K562 (cell line): ENCODE measurements around the gene KAZN. TPM values are rescaled to one million over a fixed set of nuclear protein-coding genes. Genes with fewer than 3 reads are reported as not detected.
A peak's percentile ranks its signal among the peaks of the same experiment; 100 is the strongest.

Source experiments
- ATAC-seq: fragments of 200-7000 bp; cut with Tn5 transposase; 3 replicates; pipeline ENCODE4 v1.9.1; 2020; ENCODE audit warnings: moderate library complexity
- BruUV-seq: library from RNA; stranded (reverse); fragments of 400-500 nt; replicated peaks from 2 replicates; lab custom pipeline; 2021; lab: Mats Ljungman, UMichigan
- CTCF ChIA-PET: fragments of 300-600 bp; formaldehyde crosslinking; extraction: SDS; loops from one replicate; lab custom pipeline; 2021; ENCODE audit warnings: low intra/inter-chr PET ratio; lab: Yijun Ruan, JAX
- POLR2A ChIA-PET: fragments of 300-600, 350-650 bp; sonication (Branson Sonifier 250); formaldehyde crosslinking; extraction: SDS; loops from one replicate; lab custom pipeline; 2021; ENCODE audit warnings: antibody characterized with exemption, inconsistent platforms; lab: Yijun Ruan, JAX
- DNase-seq, 4 experiments: peaks; one replicate each; pipeline versions ENCODE4 v3.0.0 to v3.0.0-alpha.2; 2011 to 2018; ENCODE audit warnings: low spot score in 3 of 4, mixed read lengths in 3 of 4; ENCODE audit errors: extremely low read depth in 1 of 4
- FAIRE-seq: peaks from 2 replicates; lab custom pipeline; 2011; peaks lifted over from hg19 to GRCh38; lab: Jason Lieb, UNC
- H2AFZ ChIP-seq: 2 replicates; pipeline ENCODE4 v1.6.0; 2011; ENCODE audit warnings: low read depth, low read length, control low read depth, inconsistent platforms
- H3K27ac ChIP-seq: fragments of 200-600 bp; 3 replicates; pipeline ENCODE4 v1.8.0; 2011; ENCODE audit warnings: low read depth, mild to moderate bottlenecking, control low read depth, inconsistent platforms, low read length, moderate library complexity, mixed read lengths; ENCODE audit errors: extremely low read depth
- H3K27me3 ChIP-seq, 2 experiments: fragments of 300-600 bp in 1 of 2; 2 replicates in 1 of 2; 3 replicates in 1 of 2; pipeline versions ENCODE4 v1.6.0 to v1.8.0; 2011; ENCODE audit warnings: inconsistent platforms in 2 of 2, low read length in 2 of 2, mild to moderate bottlenecking in 1 of 2, mixed read lengths in 1 of 2, moderate library complexity in 1 of 2; ENCODE audit not compliant: control insufficient read depth in 2 of 2, insufficient read depth in 2 of 2
- H3K36me3 ChIP-seq: fragments of 300-600 bp; 3 replicates; pipeline ENCODE4 v1.8.0; 2011; ENCODE audit warnings: mild to moderate bottlenecking, low read length, inconsistent platforms; ENCODE audit not compliant: control insufficient read depth, insufficient read depth
- H3K4me1 ChIP-seq, 2 experiments: fragments of 200-600 bp in 1 of 2; replicated peaks in 1 of 2; 2 replicates in 1 of 2; 3 replicates in 1 of 2; pipeline versions ENCODE4 v1.5.1 to v1.8.0; 2011; ENCODE audit warnings: inconsistent platforms in 2 of 2, low read length in 2 of 2, mild to moderate bottlenecking in 1 of 2, mixed read lengths in 1 of 2, moderate library complexity in 1 of 2; ENCODE audit not compliant: control insufficient read depth in 2 of 2, insufficient read depth in 2 of 2
- H3K4me2 ChIP-seq: 2 replicates; pipeline ENCODE4 v1.6.1; 2011; ENCODE audit warnings: low read length, control low read depth, inconsistent platforms, mixed read lengths; ENCODE audit not compliant: insufficient read depth
- H3K4me3 ChIP-seq: fragments of 200-600 bp; sonication (generic), shearing (Covaris generic); 2 replicates; pipeline ENCODE4 v1.5.1; 2016; ENCODE audit warnings: control low read depth, inconsistent platforms
- H3K79me2 ChIP-seq: fragments of 200-600 bp; 3 replicates; pipeline ENCODE4 v1.8.0; 2011; ENCODE audit warnings: low read length, inconsistent platforms; ENCODE audit not compliant: control insufficient read depth, insufficient read depth
- H3K9ac ChIP-seq, 2 experiments: 2 replicates each; pipeline versions ENCODE4 v1.6.0 to v1.6.1; 2011; ENCODE audit warnings: low read depth in 2 of 2, low read length in 2 of 2, control low read depth in 1 of 2, inconsistent platforms in 1 of 2, mild to moderate bottlenecking in 1 of 2, mixed read lengths in 1 of 2; ENCODE audit not compliant: insufficient read depth in 1 of 2
- H3K9me1 ChIP-seq: one replicate; pipeline ENCODE4 v1.6.0; 2011; ENCODE audit warnings: inconsistent platforms, mild to moderate bottlenecking, low read length, moderate library complexity; ENCODE audit not compliant: control insufficient read depth, insufficient read depth
- H3K9me3 ChIP-seq: replicated peaks from 2 replicates; pipeline ENCODE4 v1.5.1; 2011; ENCODE audit warnings: low read depth, low read length, inconsistent platforms; ENCODE audit not compliant: control insufficient read depth, insufficient read depth
- H4K20me1 ChIP-seq: replicated peaks from 2 replicates; pipeline ENCODE4 v1.6.1; 2011; ENCODE audit warnings: low read length, inconsistent platforms, mixed read lengths; ENCODE audit not compliant: control insufficient read depth, insufficient read depth
- DNMT1 ChIP-seq: fragments of 450-650 bp; IDR thresholded peaks from 2 replicates; pipeline ENCODE4 v1.6.1; 2016; ENCODE audit warnings: antibody characterized with exemption, mild to moderate bottlenecking
- EP400 ChIP-seq: fragments of 450-650 bp; IDR thresholded peaks from 2 replicates; pipeline ENCODE4 v1.6.1; 2017; ENCODE audit warnings: antibody characterized with exemption, mild to moderate bottlenecking, moderate library complexity
- KDM5B ChIP-seq: fragments of 200-600 bp; sonication (generic); IDR thresholded peaks from 2 replicates; pipeline ENCODE4 v1.6.1; 2012; ENCODE audit warnings: low read depth, mild to moderate bottlenecking, moderate library complexity, low read length, control low read depth, inconsistent platforms; ENCODE audit not compliant: insufficient replicate concordance
- POU5F1 ChIP-seq: fragments of 150-350 bp; IDR thresholded peaks from 2 replicates; pipeline ENCODE4 v1.6.1; 2014; ENCODE audit warnings: borderline replicate concordance, low read length, low read depth, mild to moderate bottlenecking; ENCODE audit not compliant: partially characterized antibody
- SETDB1 ChIP-seq: IDR thresholded peaks from one replicate; pipeline ENCODE4 v1.6.1; 2012; ENCODE audit warnings: low read length, control low read depth, inconsistent platforms
- ZFX ChIP-seq: sonication (generic); formaldehyde crosslinking; IDR thresholded peaks from 2 replicates; pipeline ENCODE4 v1.8.0; 2022; ENCODE audit warnings: mild to moderate bottlenecking, missing genetic modification reagents, moderate library complexity
- WGBS: fragments of 100-300 bp; shearing (Covaris generic); methylation state at CpG from one replicate; pipeline ENCODE4 v1.1.6; 2016; ENCODE audit warnings: low coverage, mixed read lengths; ENCODE audit not compliant: insufficient coverage; ENCODE audit errors: missing lambda C conversion rate; 5-methylcytosine and 5-hydroxymethylcytosine counted together
- in situ Hi-C: fragments of 300-500 bp; cut with MboI; formaldehyde crosslinking; loops from 4 replicates; pipeline ENCODE4 v1.15.0; 2018; ENCODE audit warnings: inconsistent platforms, mixed read lengths
- intact Hi-C: fragments of 100-400 bp; cut with micrococcal nuclease; formaldehyde crosslinking; loops from 2 replicates; pipeline ENCODE4 v1.14.2; 2022
- polyA plus RNA-seq, 8 experiments: library from polyadenylated mRNA; depleted of rRNA in 4 of 8; stranded (reverse) in 5 of 8; unstranded in 3 of 8; fragments of >200 nt; fragmentation: Nextera tagmentation in 2 of 8; fragmentation: Illumina TruSeq in 1 of 8; extraction: Ambion mirVana in 2 of 8; extraction: Trizol in 1 of 8; gene quantifications; 2 replicates each; pipeline versions ENCODE4 v1.2.1 to v1.2.3, GENCODE V29; 2011 to 2014; ENCODE audit warnings: inconsistent platforms in 1 of 8, missing spikeins in 1 of 8
- total RNA-seq, 7 experiments: library from RNA; depleted of rRNA in 6 of 7; stranded (reverse); fragments of >200 nt in 6 of 7; fragmentation: Illumina TruSeq in 2 of 7; extraction: Trizol in 2 of 7; gene quantifications; 2 replicates each; pipeline versions ENCODE4 v1.2.1 to v1.2.3, GENCODE V29; 2011 to 2021; ENCODE audit warnings: low replicate concordance in 1 of 7
- TF ChIP-seq, protein P1 (sequence below): fragments of 250-450 bp; sonication (Bioruptor Pico); IDR thresholded peaks from 2 replicates; pipeline ENCODE4 v1.8.0; 2021; ENCODE audit warnings: borderline replicate concordance, mild to moderate bottlenecking, moderate library complexity; ENCODE audit not compliant: poor library complexity, severe bottlenecking
- TF ChIP-seq, protein P2 (sequence below): fragments of 450-650 bp; formaldehyde crosslinking; IDR thresholded peaks from 2 replicates; pipeline ENCODE4 v1.4.0; 2022; ENCODE audit warnings: missing genetic modification characterization
- TF ChIP-seq, protein P3 (sequence below): fragments of 250-450 bp; sonication (Bioruptor Pico); IDR thresholded peaks from 2 replicates; pipeline ENCODE4 v1.8.0; 2022; ENCODE audit warnings: moderate library complexity, mild to moderate bottlenecking, inconsistent platforms
- TF ChIP-seq, protein P4 (sequence below): sonication (generic); formaldehyde crosslinking; IDR thresholded peaks from 2 replicates; pipeline ENCODE4 v1.8.0; 2022; ENCODE audit warnings: mild to moderate bottlenecking, missing genetic modification reagents

The KAZN gene
- total and polyA plus RNA-seq, 9 of the 15 experiments (the other 6 are each of a cell fraction or from before 2014, with no cell fraction given), result 2.1 to 21.6 (median 5.4) TPM

DNA sequence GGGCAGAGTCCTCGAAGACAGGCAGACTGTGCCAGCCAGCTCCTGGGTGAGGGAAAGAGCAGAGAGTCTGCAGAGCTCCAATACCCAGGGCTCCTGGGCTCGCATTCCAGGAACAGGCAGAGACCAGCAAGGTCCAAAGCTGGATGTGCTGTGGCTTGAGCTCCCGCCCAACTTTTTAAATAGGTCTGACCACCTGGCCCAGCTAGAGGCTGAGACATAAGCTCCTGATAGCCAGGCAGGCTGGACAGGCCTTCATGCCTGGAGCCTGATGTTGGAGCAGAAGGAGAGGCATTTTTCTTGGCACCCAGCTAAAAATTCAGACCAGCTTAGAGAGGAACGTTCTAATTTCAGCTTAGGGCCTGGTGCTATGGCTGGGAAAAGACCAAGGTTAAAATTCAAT is 376.6 kb downstream of the KAZN start (continued):
- TF ChIP-seq KDM5B, result no peak

DNA sequence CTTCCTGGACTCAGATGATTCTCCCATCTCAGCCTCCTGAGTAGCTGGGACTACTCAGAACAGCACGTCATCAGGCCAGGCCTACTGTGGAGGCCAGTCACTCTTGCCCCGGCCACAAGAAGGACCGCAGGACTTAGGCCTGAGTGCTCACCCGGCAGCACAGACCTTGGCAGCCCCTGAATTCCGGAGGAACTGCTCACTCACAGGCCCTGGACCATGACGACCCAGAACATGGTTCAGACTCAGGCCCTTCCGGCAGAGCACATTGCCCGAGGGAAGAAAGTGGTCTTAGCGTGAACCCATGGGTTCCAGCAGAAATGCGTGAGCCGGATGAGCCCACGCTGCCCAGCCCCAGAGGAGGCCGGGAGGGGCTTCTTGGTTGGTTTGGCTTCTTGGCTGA is 377.8 kb downstream of the KAZN start:
- Histone ChIP-seq H3K9me1 (no peaks in the 10 kb centered on the region), H4K20me1 (peaks cover 11% of the 10 kb centered on the region; the same call in 1 of the 2 replicates), H2AFZ (no peak overlapping the region), H3K79me2 (no peaks in the 10 kb centered on the region), H3K4me1 (peaks cover 4 to 10% of the 10 kb centered on the region in 2 experiments; a peak in 4 of 5 replicates), H3K27ac (no peak overlapping the region), H3K9me3 (no peaks in the 10 kb centered on the region), H3K36me3 (no peaks in the 10 kb centered on the region; the same call in 2 of the 3 replicates), H3K4me2 (no peak overlapping the region)
- CTCF ChIA-PET, result no interaction called here
- POLR2A ChIA-PET, result interaction anchor here (0.7 kb wide), 1 partner anchor 23 kb away, joined by 3 read pairs; no protein-coding TSS in a partner anchor
- WGBS, result 90% methylated on average over 10 of the region's 13 CpGs
- in situ Hi-C loops, result no loop called here
- no peak for TF ChIP-seq POU5F1
- no peak for TF ChIP-seq EP400
- TF ChIP-seq, protein P1, sequence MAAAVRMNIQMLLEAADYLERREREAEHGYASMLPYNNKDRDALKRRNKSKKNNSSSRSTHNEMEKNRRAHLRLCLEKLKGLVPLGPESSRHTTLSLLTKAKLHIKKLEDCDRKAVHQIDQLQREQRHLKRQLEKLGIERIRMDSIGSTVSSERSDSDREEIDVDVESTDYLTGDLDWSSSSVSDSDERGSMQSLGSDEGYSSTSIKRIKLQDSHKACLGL (CRISPR knock-in tag), result no peak
- TF ChIP-seq ZFX (CRISPR knock-in tag), result no peak
- no peak for TF ChIP-seq SETDB1
- TF ChIP-seq, protein P2, sequence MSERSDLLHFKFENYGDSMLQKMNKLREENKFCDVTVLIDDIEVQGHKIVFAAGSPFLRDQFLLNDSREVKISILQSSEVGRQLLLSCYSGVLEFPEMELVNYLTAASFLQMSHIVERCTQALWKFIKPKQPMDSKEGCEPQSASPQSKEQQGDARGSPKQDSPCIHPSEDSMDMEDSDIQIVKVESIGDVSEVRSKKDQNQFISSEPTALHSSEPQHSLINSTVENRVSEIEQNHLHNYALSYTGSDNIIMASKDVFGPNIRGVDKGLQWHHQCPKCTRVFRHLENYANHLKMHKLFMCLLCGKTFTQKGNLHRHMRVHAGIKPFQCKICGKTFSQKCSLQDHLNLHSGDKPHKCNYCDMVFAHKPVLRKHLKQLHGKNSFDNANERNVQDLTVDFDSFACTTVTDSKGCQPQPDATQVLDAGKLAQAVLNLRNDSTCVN (CRISPR knock-in tag), result no peak
- no peak for TF ChIP-seq DNMT1
- TF ChIP-seq, protein P3, sequence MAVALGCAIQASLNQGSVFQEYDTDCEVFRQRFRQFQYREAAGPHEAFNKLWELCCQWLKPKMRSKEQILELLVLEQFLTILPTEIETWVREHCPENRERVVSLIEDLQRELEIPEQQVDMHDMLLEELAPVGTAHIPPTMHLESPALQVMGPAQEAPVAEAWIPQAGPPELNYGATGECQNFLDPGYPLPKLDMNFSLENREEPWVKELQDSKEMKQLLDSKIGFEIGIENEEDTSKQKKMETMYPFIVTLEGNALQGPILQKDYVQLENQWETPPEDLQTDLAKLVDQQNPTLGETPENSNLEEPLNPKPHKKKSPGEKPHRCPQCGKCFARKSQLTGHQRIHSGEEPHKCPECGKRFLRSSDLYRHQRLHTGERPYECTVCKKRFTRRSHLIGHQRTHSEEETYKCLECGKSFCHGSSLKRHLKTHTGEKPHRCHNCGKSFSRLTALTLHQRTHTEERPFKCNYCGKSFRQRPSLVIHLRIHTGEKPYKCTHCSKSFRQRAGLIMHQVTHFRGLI (CRISPR knock-in tag), result no peak
- TF ChIP-seq, protein P4, sequence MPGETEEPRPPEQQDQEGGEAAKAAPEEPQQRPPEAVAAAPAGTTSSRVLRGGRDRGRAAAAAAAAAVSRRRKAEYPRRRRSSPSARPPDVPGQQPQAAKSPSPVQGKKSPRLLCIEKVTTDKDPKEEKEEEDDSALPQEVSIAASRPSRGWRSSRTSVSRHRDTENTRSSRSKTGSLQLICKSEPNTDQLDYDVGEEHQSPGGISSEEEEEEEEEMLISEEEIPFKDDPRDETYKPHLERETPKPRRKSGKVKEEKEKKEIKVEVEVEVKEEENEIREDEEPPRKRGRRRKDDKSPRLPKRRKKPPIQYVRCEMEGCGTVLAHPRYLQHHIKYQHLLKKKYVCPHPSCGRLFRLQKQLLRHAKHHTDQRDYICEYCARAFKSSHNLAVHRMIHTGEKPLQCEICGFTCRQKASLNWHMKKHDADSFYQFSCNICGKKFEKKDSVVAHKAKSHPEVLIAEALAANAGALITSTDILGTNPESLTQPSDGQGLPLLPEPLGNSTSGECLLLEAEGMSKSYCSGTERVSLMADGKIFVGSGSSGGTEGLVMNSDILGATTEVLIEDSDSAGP (CRISPR knock-in tag), result no peak
- TF ChIP-seq, all 486 proteins: peak for 0
- Histone ChIP-seq H3K9ac (0 out of 4 replicates have a peak overlapping the region, but pooled peaks of 1 of the 2 experiments have one; percentile 31), H3K4me3 (no peak overlapping the region), H3K27me3 (no peaks in the 10 kb centered on the region)
- ATAC-seq (no peak), FAIRE-seq (no peak), DNase-seq (no peak)
- BruUV-seq, result no TSS peak
- intact Hi-C loops, result no loop called here
